Osteoblast (primary cell): ENCODE data around the gene TNF. TPM values are rescaled to one million over a fixed set of nuclear protein-coding genes. Genes with fewer than 3 reads are reported as not detected.

Source experiments
- DNase-seq: peaks from one replicate; pipeline ENCODE4 v3.0.0; 2011; ENCODE audit warnings: low spot score, mixed read lengths; ENCODE audit not compliant: insufficient read length; ENCODE audit errors: missing footprints
- H2AFZ ChIP-seq: 2 replicates; pipeline ENCODE4 v1.6.0; 2011; ENCODE audit warnings: mild to moderate bottlenecking, low read length
- H3K27ac ChIP-seq: 2 replicates; pipeline ENCODE4 v1.5.1; 2011; ENCODE audit warnings: mild to moderate bottlenecking, low read depth, low read length, moderate library complexity
- H3K27me3 ChIP-seq: 2 replicates; pipeline ENCODE4 v1.6.0; 2012; ENCODE audit warnings: mild to moderate bottlenecking, control low read depth, inconsistent platforms, low read length, moderate library complexity; ENCODE audit not compliant: insufficient read depth
- H3K36me3 ChIP-seq: 2 replicates; pipeline ENCODE4 v1.5.1; 2011; ENCODE audit warnings: mild to moderate bottlenecking, low read length, control low read depth, moderate library complexity; ENCODE audit not compliant: insufficient read depth
- H3K4me1 ChIP-seq: 2 replicates; pipeline ENCODE4 v1.5.1; 2011; ENCODE audit warnings: mild to moderate bottlenecking, low read length, control low read depth, moderate library complexity; ENCODE audit not compliant: insufficient read depth
- H3K4me2 ChIP-seq: 2 replicates; pipeline ENCODE4 v1.6.0; 2011; ENCODE audit warnings: mild to moderate bottlenecking, low read length; ENCODE audit not compliant: insufficient read depth
- H3K4me3 ChIP-seq: fragments of 200-600 bp; sonication (generic); 3 replicates; pipeline ENCODE4 v1.5.1; 2012; ENCODE audit warnings: mild to moderate bottlenecking, low read length, inconsistent platforms; ENCODE audit not compliant: insufficient read depth
- H3K79me2 ChIP-seq: 2 replicates; pipeline ENCODE4 v1.6.0; 2012; ENCODE audit warnings: mild to moderate bottlenecking, low read length, control low read depth, inconsistent platforms; ENCODE audit not compliant: insufficient read depth
- H3K9me3 ChIP-seq: 2 replicates; pipeline ENCODE4 v1.5.1; 2011; ENCODE audit warnings: low read depth, low read length, control low read depth
- H4K20me1 ChIP-seq: 2 replicates; pipeline ENCODE4 v1.6.0; 2012; ENCODE audit warnings: mild to moderate bottlenecking, low read length, control low read depth; ENCODE audit not compliant: insufficient read depth
- total RNA-seq: library from RNA; depleted of rRNA; stranded (reverse); fragments of >200 nt; gene quantifications from 2 replicates; pipeline ENCODE4 v1.2.3, GENCODE V29; 2012
- TF ChIP-seq, protein P1 (sequence below): IDR thresholded peaks from 2 replicates; pipeline ENCODE4 v1.5.1; 2011; ENCODE audit warnings: mild to moderate bottlenecking, low read depth, low read length, moderate library complexity; ENCODE audit errors: extremely low read depth

TNF gene
- total RNA-seq, 1 donor: not detected

DNA sequence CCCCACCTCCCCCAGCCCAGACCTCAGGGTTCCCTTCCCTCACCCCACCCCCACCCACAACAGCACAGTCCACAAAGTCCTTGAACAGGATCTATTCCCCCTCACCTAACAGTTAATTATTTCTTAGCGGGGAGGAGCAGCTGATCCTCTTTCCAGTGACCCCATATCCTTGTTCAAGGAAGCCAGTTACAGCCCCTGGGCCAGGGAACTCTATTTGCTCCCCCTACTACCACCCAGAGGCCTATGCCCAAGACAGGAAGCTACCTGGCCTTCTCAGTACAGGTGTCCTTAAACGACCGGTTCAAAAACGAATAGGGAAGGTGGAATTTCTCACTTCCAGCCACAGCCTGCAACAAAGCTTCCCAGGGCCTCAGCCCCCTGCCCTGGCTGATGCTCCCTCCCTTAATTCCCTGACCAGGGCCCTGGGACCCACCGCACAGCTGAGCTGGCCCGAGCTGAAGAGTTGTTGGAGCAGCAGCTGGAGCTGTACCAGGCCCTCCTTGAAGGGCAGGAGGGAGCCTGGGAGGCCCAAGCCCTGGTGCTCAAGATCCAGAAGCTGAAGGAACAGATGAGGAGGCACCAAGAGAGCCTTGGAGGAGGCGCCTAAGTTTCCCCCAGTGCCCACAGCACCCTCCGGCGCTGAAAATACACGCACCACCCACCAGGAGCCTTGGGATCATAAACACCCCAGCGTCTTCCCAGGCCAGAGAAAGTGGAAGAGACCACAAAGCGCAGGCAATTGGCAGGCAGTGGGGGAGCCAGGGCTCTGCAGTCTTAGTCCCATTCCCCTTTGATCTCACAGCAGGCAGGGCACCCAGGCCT lies 45.8 kb upstream of the TNF start:
- TF ChIP-seq, protein P1, sequence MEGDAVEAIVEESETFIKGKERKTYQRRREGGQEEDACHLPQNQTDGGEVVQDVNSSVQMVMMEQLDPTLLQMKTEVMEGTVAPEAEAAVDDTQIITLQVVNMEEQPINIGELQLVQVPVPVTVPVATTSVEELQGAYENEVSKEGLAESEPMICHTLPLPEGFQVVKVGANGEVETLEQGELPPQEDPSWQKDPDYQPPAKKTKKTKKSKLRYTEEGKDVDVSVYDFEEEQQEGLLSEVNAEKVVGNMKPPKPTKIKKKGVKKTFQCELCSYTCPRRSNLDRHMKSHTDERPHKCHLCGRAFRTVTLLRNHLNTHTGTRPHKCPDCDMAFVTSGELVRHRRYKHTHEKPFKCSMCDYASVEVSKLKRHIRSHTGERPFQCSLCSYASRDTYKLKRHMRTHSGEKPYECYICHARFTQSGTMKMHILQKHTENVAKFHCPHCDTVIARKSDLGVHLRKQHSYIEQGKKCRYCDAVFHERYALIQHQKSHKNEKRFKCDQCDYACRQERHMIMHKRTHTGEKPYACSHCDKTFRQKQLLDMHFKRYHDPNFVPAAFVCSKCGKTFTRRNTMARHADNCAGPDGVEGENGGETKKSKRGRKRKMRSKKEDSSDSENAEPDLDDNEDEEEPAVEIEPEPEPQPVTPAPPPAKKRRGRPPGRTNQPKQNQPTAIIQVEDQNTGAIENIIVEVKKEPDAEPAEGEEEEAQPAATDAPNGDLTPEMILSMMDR: no peak
- Histone ChIP-seq H4K20me1 (peaks cover 45% of the 10 kb centered on the region), H3K4me2 (no peak overlapping the region), H3K27ac (no peak overlapping the region), H3K4me1 (peaks cover 17% of the 10 kb centered on the region), H2AFZ (no peak overlapping the region), H3K79me2 (peaks cover 8% of the 10 kb centered on the region), H3K4me3 (no peak overlapping the region), H3K36me3 (peaks cover 41% of the 10 kb centered on the region), H3K27me3 (no peaks in the 10 kb centered on the region), H3K9me3 (no peaks in the 10 kb centered on the region)
- DNase-seq: no peak

DNA sequence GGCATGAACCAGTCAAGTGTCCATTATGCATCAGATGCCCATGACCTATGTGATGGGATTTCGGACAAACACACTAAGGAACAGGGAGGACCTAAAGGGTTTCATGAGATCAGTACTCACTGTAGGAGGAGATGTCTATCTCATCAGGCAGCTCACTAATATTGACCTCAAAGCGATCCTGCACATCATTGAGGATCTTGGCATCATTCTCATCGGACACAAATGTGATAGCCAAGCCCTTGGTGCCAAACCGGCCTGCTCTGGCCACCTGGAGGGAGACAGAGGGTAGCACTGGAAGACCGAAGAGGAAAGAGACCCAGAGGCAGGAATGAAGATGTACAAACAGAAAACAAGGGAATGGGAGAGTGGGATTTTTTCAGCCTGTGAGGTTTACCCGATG lies 44.7 kb upstream of the TNF start:
- Histone ChIP-seq H3K9me3 (no peaks in the 10 kb centered on the region), H3K4me3 (no peak overlapping the region), H3K27ac (no peak overlapping the region), H3K4me2 (no peak overlapping the region), H3K4me1 (peaks cover 15% of the 10 kb centered on the region), H3K27me3 (no peaks in the 10 kb centered on the region), H3K36me3 (peaks cover 52% of the 10 kb centered on the region), H3K79me2 (peaks cover 18% of the 10 kb centered on the region), H4K20me1 (peaks cover 57% of the 10 kb centered on the region), H2AFZ (no peak overlapping the region)
- TF ChIP-seq, protein P1: peak; percentile 10
- no peak for DNase-seq

DNA sequence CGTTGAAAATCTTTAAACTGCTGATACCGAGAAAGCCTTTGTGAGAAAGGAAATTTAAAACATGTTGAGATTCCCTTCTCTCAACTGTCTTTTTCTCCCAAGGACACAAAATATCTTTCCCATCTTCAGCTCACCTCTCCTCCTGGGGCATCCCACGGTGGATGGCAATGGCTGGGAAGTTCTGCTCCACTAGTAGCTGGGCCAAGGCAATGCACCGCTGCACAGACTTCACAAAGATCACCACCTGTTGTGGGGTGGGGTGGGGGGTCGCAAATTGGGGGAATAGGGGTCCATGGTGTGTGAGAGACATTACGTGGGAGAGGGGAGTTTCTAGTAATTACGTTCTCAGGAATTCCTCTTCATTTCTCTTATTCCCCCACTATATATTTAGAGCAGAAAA lies 44.2 kb upstream of the TNF start:
- Histone ChIP-seq H2AFZ (no peak overlapping the region), H3K4me1 (peaks cover 10% of the 10 kb centered on the region), H3K4me2 (no peak overlapping the region), H4K20me1 (peaks cover 62% of the 10 kb centered on the region), H3K27me3 (no peaks in the 10 kb centered on the region), H3K79me2 (peaks cover 23% of the 10 kb centered on the region), H3K4me3 (no peak overlapping the region), H3K27ac (no peak overlapping the region), H3K9me3 (no peaks in the 10 kb centered on the region), H3K36me3 (peaks cover 57% of the 10 kb centered on the region)
- TF ChIP-seq, protein P1: no peak
- DNase-seq: peak; percentile 80

DNA sequence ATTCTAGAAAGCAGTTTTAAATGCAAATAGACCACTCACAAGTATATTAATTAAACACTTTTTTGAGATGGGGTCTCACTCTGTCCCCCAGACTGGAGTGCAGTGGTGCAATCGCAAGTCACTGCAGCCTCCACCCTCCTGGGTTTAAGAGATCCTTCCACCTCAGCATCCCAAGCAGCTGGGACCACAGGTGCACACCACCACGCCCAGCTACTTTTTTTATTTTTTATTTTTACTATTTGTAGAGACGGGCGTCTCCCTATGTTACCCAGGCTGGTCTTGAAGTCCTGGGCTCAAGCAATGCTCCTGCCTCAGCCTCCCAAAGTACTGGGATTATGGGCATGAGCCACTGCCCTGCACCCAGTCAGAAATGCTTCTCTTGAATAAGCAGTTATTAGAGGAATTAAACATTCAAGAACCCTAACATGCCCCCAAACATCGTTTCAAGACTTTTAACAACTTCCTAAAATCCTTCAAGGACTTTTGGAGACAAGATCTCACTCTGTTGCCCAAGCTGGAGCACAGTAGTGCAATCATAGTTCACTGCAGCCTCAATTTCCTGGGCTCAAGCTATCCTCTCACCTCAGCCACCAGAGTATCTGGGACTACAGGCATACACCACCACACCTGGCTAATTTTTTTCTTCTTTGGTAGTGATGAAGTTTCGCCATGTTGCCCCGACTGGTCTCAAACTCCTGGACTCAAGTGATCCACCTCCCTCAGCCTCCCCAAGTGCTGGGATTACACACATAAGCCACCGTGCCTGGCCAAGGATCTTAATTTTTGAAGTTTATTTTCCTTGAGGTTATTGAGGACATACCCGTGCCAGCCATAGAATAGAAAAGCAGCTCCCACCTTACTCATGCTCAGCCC lies 43.4 kb upstream of the TNF start:
- H3K4me2 ChIP-seq: no peak overlapping the region
- H3K4me3 ChIP-seq: no peak overlapping the region
- TF ChIP-seq, protein P1: no peak
- no peak overlapping the region for H3K27ac ChIP-seq
- DNase-seq: no peak
- no peaks in the 10 kb centered on the region for H3K9me3 ChIP-seq
- peaks cover 70% of the 10 kb centered on the region for H4K20me1 ChIP-seq
- H3K79me2 ChIP-seq: peaks cover 30% of the 10 kb centered on the region
- H3K36me3 ChIP-seq: peaks cover 65% of the 10 kb centered on the region
- no peak overlapping the region for H2AFZ ChIP-seq
- peaks cover 6% of the 10 kb centered on the region for H3K4me1 ChIP-seq
- no peaks in the 10 kb centered on the region for H3K27me3 ChIP-seq
